GM19351 (cell line): Measurements from ENCODE around the gene TIMP2.
"Not testable (repeated sequence)": the region's sequence is repeated elsewhere in the genome, so short reads cannot be mapped to it uniquely, and the experiment has no call there.

ENCODE experiments used
- ATAC-seq: cut with Tn5 transposase; IDR thresholded peaks from one replicate; pipeline ENCODE4 v1.9.1; 2021; ENCODE audit warnings: mild to moderate bottlenecking, moderate library complexity; ENCODE audit not compliant: unreplicated experiment

Gene TIMP2

DNA sequence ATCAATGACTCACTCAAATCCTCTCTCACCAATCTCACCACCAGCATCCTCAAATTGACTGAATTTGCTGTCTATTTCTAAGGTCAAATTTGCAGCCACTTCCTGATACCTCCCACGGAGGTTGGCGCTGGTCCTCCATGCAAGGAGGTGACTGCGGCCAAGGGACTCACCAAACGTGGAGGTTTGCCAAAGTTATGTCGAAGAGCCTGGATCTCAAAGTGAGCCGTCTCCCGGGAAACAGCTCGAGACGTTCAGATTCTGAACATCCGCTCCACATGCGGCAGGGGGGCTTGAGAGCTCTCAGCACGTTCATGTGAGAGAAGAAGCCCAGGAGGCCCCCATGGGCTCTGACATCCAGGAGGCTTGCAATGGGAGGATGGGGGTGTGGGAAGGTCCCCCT is 31.9 kb upstream of the TIMP2 start:
- ATAC-seq: no peak

DNA sequence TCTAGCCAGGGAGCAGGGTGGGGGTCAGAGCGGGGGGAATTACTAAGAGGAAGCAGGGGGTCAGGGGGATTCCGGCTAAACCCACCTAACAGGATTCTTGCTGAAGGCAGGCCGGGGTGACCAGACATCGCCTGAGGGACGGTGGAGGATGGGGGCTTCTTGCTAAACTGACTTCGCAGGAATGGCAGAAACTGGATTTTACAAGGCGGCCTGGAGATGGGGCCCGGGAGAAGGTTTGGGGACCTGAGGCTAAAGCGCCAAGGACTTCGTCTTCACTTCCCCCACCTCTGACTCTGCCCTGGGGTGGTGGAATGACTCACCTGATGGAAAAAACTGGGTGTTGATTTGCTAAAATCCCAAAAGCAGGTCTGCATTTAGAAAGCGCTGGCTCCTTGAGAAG is 31.1 kb upstream of the TIMP2 start:
- ATAC-seq: no peak

GRCh38 chr17:78954684-78955083 is 29.5 kb upstream of the TIMP2 start:
- no peak for ATAC-seq

DNA sequence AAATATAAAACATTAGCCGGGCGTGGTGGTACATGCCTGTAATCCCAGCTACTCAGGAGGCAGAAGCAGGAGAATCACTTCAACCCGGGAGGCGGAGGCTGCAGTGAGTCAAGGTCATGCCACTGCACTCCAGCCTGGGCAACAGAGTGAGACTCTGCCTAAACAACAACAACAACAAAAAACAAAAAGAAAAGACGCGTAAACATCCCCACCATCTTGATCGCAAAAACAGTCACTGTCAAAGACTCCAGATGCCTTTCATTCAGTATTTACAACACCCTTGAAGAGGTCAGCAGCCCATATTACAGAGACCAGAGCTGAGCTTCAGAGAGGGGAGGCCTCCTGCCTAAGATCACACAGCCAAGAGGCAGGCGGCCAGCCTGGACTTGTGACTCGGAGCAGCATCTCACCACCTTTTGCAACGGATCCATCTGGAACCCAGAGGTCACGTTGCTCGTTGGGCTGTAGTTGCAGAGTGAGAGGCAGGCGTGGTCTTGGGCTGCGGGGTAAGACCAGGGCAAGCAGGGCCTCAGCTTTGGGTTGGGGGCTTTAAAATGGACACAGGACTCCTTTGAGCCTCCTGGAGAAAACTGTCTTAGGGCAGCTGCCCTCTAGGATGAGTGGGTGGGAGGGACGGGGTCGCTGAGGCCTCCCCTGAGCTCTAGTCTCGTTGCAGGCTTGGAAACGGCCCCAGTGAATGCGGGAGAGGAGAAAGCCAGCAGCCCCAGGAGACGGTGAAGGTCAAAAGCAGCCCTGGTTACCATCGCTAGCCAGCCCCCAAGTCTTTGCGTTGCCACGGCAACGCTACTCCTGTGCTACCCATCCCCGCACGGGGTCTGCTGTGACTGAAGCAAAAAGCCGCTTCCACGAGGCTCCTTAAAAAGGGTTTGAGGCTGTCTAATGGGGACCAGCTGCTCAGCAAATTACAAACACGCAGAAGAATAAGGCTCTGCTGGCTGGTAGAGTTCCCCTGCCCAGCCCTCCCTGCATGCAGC is 28.5 kb upstream of the TIMP2 start:
- ATAC-seq: no peak

DNA sequence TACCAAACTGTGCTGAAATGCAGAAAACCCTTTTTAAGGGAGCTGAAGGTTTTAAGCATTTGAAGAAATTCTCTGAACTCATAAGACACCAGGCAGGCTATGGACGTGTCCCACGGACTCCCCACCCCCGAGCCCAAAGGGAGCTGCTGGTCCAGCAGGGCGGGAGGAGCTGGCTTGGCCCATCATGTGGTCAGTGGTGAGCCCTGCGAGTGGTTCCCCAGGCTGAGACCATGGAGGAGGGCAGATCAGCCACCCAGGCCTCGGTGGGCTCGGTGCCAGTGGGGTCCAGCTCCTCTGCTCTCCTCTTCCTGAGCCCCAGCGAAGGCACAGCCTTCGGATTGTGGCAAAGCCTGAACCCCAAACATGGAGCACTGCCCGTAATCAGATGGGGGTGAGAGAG is 27.5 kb upstream of the TIMP2 start:
- ATAC-seq: no peak

DNA sequence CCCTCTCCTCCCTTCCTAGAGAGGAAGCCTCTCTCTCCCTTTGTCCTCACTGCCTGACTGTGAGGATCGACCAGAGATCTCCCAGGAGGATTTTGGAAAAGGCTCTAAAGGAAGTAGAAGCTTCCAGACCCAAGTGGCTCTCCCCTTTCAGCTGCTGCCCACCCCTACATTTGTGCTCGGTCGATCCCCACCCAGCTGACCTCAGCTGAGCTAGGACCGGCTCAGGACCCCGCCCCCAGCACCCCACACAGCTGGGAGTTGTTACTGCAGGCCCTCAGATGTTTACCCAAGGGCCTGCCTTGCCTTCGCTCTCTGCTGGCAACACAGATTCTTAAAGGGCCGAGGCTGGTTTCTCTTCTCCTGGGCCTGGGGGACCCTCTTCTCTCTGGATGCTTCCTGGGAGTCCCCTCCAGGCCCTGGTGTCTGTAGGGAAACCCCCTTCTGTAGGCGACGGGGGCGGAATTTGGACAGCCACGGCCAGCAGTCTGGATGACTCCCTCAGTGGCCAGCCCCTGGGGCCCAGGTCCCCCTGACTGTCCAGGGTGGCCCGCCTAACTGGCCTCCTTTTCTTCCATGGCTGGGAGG is 26.9 kb upstream of the TIMP2 start:
- ATAC-seq: no peak

- no peak for ATAC-seq
Observed at GRCh38 chr17:78950870-78951269, 25.7 kb upstream of the TIMP2 start.

DNA sequence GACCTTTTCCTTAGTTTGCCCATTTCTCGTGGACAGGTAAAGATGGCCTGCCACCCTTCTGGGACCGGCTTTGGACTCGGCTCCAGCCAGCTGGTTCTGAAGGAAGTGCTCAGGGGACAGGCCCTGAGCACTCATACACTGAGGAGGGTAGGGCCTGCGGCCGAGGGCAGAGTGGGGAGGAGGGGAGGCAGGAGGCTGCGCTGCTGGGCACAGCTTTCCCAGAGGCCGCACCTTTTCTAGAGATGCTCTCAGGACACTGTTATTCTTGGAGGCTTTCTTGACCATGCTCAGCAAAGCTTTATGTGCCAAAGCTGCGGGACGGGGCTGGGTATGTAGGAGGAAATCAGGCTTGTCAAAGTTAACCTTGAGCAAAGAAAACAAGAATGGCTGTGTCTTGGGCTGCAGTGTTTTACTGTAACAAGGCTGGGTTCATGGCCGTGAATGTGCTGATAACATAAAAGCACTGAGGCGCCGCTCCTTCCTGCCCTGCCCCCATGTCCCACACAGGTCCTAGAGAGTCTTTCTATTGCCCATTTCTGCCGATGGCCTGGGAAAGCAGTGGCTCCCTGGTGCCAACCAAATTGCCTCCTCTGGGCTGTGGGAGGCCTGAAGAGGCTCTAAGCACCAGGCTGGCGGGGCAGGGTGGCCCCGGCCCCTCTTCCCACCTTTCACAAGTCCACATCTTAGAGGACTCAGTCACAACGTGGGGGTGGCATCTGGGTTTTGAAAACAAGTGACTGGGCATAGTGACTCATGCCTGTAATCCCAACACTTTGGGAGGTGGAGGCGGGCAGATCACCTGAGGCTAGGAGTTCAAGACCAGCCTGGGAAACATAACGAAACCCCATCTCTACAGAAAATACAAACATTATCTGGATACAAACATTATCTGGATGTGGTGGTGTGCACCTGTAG is 22.3 kb upstream of the TIMP2 start:
- ATAC-seq: no peak

DNA sequence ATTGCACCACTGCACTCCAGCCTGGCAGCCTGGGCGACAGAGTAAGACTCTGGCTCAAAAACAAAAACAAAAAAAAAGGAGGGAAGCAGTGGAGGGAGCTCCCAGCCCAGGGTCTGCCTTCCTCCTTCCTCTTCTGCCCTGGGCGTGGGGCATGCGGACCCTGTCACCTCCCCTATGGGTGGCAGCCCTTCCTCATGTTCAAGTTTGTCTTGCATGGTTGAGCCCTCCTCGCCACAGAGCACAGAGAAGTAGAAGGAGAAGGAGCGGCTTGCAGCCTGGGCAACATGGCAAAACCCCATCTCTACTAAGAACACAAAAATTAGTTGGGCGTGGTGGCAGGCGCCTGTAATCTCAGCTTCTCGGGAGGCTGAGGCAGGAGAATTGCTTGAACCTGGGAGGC is 21.4 kb upstream of the TIMP2 start:
- no peak for ATAC-seq

DNA sequence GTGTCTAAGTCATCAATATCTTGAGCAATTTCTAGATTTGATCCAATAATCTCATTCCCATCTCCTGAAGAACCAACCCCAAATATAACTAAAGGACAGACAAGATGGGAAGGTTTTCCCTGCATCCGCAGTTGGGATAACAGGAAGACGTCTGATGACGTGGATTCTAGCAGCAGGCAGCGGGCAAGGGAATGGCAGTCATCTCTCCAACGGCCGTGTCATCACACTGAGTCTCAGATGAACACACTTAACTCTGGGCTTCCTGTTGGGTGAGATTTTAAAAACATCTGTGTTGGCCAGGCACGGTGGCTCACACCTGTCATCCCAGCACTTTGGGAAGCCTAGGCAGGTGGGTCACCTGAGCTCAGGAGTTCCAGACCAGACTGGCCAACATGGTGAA is 20.9 kb upstream of the TIMP2 start:
- ATAC-seq: no peak

DNA sequence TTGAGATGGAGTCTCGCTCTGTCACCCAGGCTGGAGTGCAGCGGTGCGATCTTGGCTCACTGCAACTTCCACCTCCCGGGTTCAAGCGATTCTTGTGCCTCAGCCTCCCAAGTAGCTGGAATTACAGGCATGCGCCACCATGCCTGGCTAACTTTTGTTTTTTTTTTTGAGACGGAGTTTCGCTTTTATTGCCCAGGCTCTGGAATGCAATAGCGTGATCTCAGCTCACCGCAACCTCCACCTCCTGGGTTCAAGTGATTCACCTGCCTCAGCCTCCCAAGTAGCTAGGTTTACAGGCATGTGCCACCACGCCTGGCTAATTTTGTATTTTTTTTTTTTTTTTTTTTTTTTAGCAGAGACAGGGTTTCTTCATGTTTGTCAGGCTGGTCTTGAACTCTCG is 20.3 kb upstream of the TIMP2 start:
- not testable (repeated sequence) for ATAC-seq

GRCh38 chr17:78944956-78945355 is 19.8 kb upstream of the TIMP2 start:
- no peak for ATAC-seq

DNA sequence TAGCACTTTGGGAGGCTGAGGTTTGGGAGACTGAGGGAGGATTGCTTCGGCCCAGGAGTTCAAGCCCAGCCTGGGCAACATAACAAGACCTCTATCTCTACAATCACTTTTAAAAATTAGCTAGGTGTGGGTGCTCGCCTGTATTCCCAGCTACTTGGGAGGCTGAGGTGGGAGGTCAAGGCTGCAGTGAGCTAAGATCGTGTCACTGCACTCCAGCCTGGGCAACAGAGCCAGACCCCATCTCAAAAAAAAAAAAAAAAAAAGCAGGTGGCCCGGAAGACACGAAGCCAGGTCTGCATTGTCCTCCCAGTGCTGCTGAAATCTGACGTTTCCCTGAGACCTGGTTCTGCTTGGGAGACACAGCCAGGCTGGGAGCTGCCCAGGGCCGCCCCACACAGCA is 18.8 kb upstream of the TIMP2 start:
- no peak for ATAC-seq

- ATAC-seq: no peak
Observed at GRCh38 chr17:78940708-78941107, 15.5 kb upstream of the TIMP2 start.

- no peak for ATAC-seq
Observed at GRCh38 chr17:78940258-78940657, 15.1 kb upstream of the TIMP2 start.

DNA sequence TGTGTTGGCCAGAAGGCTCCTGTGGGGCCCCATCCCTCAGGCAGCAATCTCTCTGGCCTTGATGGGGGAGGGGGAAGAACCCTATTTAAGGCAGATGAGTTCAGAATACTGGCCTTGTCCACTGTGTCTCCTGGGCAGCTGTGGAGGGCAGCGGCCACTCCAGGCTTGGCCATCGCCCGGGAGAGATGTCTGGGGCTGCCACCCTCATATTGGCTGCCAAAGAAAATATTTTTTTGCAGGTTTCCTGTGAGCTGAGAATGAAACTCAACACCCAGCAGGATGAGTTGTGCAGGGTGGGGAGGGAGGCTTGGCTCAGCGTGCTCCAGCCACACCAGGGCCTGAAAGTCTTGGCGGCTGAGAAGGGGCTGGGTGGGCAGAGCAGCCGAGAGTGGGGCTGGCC is 14.4 kb upstream of the TIMP2 start:
- ATAC-seq: no peak

DNA sequence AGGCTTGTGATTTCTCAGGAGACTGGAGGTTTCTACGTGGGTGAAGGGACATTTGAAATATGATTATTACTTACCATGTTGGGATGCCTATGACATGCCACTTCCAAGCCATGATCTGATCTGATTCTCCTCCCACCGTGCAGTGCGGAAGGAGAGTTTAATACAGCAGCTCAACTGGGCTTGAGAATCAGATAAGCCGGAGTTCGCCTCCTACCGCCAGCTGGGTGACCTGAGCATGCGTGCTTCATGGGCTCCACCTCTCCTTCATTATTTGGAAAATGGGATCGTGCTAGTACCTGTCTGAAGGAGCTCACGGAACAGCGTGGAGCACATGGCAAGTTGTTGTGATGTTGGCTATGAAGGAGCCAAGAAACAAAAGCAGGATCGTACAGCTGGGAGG is 12.4 kb upstream of the TIMP2 start:
- no peak for ATAC-seq

- ATAC-seq: no peak
Observed at GRCh38 chr17:78935419-78936323, 10.5 kb upstream of the TIMP2 start.

DNA sequence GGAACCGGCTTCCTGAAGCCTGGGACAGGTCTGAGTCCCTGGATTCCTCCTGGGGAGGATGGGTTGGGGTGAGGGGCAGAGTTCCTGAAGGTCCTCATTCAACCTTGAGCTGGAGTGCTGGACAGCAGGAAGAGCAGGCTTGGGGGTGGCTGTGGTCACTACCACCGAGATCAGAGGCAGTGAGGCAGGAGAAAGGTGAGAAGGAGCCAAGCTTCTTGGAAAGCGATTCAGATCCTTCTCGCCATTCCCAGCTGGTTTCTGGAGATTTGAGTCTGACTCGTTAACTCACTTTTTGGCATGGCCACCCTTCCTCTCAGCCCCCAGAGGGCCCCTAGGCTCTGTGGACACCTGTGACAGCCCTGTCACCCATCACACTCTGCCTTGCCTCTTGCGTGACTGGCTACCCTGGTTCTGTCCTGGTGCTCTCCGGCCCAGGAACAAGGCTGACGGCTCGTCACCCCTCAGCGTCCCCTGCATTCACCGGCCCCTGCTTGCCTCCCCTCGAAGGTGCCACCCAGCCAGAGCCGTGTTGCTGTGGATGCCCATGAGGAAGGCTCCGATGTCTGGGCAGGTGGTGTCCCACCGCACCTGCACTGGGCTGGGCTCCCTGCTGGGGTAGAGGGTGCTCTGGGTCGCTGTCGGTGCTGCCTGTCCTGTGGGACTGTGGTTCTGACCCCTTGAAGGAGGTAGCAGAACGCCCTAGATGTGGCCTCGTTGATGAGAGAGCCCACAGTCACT is 9.7 kb upstream of the TIMP2 start:
- no peak for ATAC-seq
